ENCODE measurements around the gene HS6ST2.

- TF ChIP-seq EZH2phosphoT487 (IDR thresholded peaks at IDR 0.05; ENCODE audit: insufficient read depth, low read depth) (no peak), EZH2 (IDR thresholded peaks at IDR 0.05; ENCODE audit: insufficient read depth, poor library complexity, severe bottlenecking) (no peak)
These were observed 336.3 kb downstream of the HS6ST2 start for GRCh38 chrX:132622130-132622529.
